HG03039 (cell line): ENCODE results near the gene ZMYND12.

Source experiments
- ATAC-seq: cut with Tn5 transposase; IDR thresholded peaks from one replicate; pipeline ENCODE4 v1.9.1; 2021; ENCODE audit warnings: mild to moderate bottlenecking, moderate library complexity; ENCODE audit not compliant: unreplicated experiment

ZMYND12 gene

DNA sequence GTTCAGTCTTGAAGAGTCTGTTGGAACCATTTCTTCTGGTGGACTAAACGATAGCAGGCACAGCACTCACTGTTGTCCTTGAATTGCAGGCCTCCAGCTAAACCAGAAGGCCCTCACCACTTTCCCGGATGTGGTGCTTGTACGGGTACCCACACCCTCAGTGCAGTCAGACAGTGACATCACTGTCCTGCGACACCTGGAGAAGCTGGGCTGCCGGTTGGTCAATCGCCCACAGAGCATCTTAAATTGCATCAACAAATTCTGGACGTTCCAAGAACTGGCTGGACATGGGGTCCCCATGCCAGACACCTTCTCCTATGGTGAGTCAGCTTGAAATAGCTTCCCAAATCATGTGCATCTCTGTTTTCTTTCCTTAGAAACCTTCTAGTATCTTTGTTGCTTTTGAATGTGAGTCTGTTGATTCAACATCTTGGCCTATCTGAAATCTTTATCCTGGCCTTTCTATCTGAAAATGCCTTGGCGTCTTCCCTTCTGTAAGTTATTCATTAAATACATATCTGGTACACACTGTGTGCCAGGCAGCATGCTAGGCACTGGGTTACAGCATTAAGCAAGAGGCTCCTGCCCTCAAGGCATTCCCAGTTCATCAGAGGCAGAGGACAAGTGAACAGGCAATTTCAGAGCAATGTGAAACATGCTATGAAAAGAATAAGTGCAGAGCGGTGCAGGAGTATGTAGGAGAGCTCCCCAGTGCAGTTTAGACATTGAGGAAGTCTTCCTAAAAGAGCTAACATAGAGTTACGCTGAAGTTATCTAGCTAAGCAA, 56.3 kb downstream of the ZMYND12 start:
- ATAC-seq, result no peak

DNA sequence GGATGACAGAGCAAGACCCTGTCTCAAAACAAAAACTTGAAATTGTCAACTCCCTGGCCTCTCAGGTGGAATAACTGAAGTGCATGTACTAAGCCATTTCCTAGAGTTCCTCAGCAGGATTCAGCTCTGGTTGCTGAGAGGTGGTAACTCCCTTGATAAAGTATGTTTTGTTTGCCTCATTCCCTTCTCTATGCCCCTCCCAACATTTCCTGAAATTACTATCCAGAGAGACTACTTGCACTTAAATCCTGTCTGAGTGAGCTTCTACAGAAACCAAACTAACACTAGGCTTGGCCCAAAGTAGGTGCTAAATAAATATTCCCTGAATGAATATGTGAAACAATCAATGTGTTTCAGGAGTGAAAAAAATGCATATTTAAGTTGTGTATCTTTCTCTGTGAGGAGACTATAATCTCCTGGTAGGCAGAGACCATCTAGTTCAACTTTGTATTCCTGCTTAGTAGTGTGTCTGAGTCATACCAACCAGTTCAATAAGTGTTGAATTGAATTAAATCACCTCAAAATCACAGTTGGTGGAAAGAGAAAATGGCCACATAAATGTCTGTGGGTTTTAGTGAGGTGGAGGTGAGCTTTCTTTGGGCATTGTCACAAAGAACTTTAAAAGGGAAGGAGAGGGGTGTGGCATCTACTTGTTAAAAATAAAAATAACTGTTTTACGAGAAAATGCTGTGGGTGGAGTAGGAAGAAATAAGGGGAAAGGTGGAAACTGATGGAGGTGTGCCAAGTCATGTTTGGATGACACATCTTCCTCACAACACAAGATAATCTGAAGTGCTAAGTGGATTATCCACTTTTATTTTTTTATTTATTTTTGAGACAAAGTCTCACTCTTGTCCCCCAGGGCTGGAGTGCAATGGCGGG, 62.6 kb downstream of the ZMYND12 start:
- no peak for ATAC-seq

DNA sequence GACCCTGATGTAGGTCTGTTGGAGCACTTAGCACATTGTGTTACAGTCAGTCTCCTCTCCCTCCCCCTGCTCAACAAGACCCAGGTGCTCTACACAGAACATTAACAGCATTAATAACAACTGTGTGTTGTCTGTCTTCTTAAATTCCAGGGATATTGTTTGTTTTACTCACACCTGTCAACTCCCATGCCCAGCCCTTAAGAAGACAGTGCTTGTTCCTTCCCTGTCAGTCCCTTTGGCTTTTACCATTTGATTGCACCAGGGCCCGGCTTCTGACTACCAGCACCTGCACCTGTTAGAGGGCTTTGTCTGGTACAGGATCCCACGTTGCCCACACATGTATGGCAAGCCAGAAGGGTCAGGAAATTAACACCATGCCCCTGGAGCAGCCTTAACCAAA, 63.6 kb downstream of the ZMYND12 start:
- ATAC-seq, result no peak

GRCh38 chr1:42386051-42386450, 69.8 kb downstream of the ZMYND12 start:
- ATAC-seq, result no peak

DNA sequence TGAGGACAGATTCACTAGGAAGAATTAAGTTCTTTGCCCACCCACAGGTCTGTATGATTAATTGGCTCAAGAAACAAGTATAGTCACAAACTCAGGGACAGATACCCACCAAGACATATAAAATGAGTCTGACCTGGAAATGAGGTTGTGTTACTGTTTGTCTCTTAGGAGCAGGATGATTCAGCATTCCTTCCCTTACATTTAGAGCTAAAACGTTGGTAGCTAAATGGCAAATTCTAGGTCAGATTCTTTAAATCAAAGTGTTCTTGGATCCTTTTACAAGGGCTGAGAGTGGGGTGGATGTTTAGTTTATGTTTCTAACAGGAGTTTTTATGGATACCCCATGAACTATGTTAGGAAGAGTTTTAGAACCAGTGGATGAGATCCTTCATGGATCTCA, 70.5 kb downstream of the ZMYND12 start:
- no peak for ATAC-seq

DNA sequence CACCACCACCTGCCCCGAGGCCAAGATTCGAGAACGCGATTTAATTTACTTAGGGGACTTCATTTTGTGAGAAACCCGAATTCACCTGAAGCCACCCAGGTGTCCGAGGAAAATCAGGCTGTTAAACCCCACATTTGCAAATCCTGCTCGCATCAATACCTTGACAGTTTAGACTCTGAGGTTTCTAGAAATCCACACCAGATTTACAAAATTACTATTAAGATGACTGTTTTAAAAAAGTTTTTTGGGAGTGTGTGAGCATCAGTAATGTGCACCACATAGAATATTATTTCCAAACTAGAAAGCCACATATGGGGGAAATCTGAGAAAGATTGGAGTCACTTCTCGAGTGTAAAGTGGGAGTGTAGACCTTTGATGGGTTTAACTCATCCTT, 74.5 kb downstream of the ZMYND12 start:
- ATAC-seq, result no peak

GRCh38 chr1:42380586-42381279, 75.1 kb downstream of the ZMYND12 start, which contains the start of gene RIMKLA:
RIMKLA (plus strand) TSS chr1:42380792; CDS start chr1:42380935, 143 bp downstream.
- ATAC-seq, result peak; percentile 83
